ENCODE results near the gene FPR3. TPM values are rescaled to one million over a fixed set of nuclear protein-coding genes. Genes with fewer than 3 reads are reported as not detected.

FPR3 gene
- total RNA-seq, 1 donor from 2014 or later: not detected

DNA sequence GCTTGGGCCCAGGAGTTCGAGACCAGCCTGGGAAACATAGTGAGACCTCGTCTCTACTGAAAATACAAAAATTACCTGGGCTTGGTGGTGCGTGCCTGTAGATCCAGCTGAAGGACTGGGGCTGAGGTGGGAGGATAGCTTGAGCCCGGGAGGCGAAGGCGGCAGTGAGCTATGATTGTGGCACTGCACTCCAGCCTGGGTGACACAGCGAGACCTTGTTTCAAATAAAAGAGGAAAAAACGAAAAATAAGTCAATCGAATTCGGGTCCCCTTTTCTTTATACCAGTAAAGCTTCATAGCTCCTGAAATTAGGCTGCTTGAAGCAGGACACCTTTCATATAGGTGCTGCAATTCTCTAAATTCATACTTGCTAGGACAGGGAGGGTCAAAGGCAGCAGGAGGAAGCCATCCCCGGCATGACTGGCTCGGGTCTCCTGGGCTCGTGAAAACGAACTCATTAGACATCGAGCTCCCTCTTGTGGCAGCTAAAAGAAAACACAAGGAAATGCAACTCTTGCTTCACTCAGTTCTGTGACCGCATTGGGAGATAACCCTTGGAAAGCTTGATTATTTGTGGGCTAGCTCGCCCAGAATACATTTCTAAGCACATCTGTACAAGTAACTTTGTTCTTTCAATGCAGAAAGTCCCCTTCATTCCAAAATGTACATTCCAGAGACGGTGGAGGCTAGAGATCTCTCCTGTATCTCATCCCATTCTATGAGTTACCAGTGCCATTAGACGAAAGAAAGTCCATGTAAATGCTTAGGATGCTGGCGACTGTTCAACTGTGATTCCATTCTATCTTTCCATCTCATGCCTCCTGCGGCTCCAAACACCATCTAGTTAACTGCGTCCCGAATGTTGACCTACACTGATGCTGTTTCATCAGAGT lies 17.1 kb upstream of the FPR3 start:
- H3K9me3 Mint-ChIP-seq (ENCODE audit: low read depth): no peaks in the 10 kb centered on the region
- DNase-seq (ENCODE audit: low spot score): no peak
- TF ChIP-seq, protein P1, sequence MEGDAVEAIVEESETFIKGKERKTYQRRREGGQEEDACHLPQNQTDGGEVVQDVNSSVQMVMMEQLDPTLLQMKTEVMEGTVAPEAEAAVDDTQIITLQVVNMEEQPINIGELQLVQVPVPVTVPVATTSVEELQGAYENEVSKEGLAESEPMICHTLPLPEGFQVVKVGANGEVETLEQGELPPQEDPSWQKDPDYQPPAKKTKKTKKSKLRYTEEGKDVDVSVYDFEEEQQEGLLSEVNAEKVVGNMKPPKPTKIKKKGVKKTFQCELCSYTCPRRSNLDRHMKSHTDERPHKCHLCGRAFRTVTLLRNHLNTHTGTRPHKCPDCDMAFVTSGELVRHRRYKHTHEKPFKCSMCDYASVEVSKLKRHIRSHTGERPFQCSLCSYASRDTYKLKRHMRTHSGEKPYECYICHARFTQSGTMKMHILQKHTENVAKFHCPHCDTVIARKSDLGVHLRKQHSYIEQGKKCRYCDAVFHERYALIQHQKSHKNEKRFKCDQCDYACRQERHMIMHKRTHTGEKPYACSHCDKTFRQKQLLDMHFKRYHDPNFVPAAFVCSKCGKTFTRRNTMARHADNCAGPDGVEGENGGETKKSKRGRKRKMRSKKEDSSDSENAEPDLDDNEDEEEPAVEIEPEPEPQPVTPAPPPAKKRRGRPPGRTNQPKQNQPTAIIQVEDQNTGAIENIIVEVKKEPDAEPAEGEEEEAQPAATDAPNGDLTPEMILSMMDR (IDR thresholded peaks at IDR 0.05): peak; percentile 89
- H3K36me3 Mint-ChIP-seq (ENCODE audit: low read depth): no peaks in the 10 kb centered on the region
- H3K4me3 Mint-ChIP-seq (ENCODE audit: unreplicated experiment): no peak overlapping the region
- no peak overlapping the region for H3K27ac Mint-ChIP-seq (ENCODE audit: unreplicated experiment)
- H3K4me1 Mint-ChIP-seq (ENCODE audit: low read depth): peaks cover 4% of the 10 kb centered on the region
- peaks cover 30% of the 10 kb centered on the region for H3K27me3 Mint-ChIP-seq (ENCODE audit: low read depth)

DNA sequence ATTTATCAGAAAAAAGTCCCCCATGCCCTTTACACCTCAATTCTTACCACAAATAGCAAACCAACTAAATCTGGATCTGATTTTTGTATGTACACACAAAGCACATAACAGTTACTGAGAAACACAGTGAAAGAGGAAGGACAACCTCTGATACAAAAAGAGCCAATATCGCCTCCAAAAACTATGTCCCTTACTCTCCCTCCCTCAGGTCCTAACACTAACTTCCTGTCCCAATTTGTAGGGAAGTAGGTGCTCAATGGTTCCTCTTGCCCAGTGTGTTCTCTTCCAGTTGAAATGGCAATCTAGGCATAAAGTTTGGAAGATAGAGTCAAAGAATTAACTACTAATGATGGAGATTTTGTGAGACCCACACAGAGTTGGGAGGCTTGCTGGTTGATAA lies 15.8 kb upstream of the FPR3 start:
- no peak overlapping the region for H3K4me3 Mint-ChIP-seq (ENCODE audit: unreplicated experiment)
- peaks cover 4% of the 10 kb centered on the region for H3K4me1 Mint-ChIP-seq (ENCODE audit: low read depth)
- peaks cover 30% of the 10 kb centered on the region for H3K27me3 Mint-ChIP-seq (ENCODE audit: low read depth)
- no peak for DNase-seq (ENCODE audit: low spot score)
- H3K9me3 Mint-ChIP-seq (ENCODE audit: low read depth): no peaks in the 10 kb centered on the region
- no peaks in the 10 kb centered on the region for H3K36me3 Mint-ChIP-seq (ENCODE audit: low read depth)
- no peak overlapping the region for H3K27ac Mint-ChIP-seq (ENCODE audit: unreplicated experiment)
- TF ChIP-seq, protein P1 (IDR thresholded peaks at IDR 0.05): no peak

DNA sequence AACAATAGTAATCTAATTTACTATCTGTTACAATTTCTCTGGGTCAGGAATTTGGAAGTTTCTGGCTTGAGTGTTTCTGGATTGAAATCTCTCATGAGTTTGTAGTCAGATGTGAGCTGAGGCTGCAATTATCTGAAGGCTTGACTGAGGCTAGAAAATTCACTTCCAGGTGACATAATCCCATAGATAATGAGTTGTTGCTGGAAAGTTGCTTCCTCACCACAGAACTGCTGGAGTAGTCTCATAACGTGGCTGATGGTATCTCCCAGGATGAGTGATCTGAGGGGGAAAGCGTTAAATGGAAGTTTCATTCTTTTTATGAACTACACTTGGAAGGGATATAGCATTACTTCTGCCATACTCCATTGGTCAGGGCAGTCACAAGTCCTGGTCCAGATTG lies 15.3 kb upstream of the FPR3 start:
- Mint-ChIP-seq H3K27me3 (ENCODE audit: low read depth) (peaks cover 28% of the 10 kb centered on the region), H3K4me1 (ENCODE audit: low read depth) (peaks cover 4% of the 10 kb centered on the region), H3K36me3 (ENCODE audit: low read depth) (no peaks in the 10 kb centered on the region), H3K9me3 (ENCODE audit: low read depth) (no peaks in the 10 kb centered on the region), H3K27ac (ENCODE audit: unreplicated experiment) (no peak overlapping the region), H3K4me3 (ENCODE audit: unreplicated experiment) (no peak overlapping the region)
- no peak for DNase-seq (ENCODE audit: low spot score)
- TF ChIP-seq, protein P1 (IDR thresholded peaks at IDR 0.05): no peak

DNA sequence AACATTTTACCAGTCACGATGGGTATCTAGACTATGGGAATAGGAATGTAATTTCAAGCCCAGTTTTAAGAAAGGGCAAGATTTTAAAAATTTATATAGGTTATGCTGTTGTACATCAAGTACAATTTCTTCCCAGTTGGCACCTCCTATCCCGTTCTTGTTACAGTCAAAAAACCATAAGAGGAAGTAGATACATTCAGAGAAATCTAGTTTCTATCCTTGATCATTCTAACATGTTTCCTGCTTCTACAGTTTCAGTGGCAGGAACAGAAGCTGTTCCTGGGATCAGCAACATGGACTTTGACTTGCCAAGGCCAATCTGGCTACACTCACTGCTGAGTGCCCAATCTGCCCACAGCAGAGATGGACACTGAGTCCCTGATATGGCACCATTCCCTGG lies 14.7 kb upstream of the FPR3 start:
- peaks cover 23% of the 10 kb centered on the region for H3K27me3 Mint-ChIP-seq (ENCODE audit: low read depth)
- H3K4me3 Mint-ChIP-seq (ENCODE audit: unreplicated experiment): no peak overlapping the region
- H3K36me3 Mint-ChIP-seq (ENCODE audit: low read depth): no peaks in the 10 kb centered on the region
- DNase-seq (ENCODE audit: low spot score): no peak
- H3K9me3 Mint-ChIP-seq (ENCODE audit: low read depth): no peaks in the 10 kb centered on the region
- TF ChIP-seq, protein P1 (IDR thresholded peaks at IDR 0.05): no peak
- peaks cover 4% of the 10 kb centered on the region for H3K4me1 Mint-ChIP-seq (ENCODE audit: low read depth)
- no peak overlapping the region for H3K27ac Mint-ChIP-seq (ENCODE audit: unreplicated experiment)

DNA sequence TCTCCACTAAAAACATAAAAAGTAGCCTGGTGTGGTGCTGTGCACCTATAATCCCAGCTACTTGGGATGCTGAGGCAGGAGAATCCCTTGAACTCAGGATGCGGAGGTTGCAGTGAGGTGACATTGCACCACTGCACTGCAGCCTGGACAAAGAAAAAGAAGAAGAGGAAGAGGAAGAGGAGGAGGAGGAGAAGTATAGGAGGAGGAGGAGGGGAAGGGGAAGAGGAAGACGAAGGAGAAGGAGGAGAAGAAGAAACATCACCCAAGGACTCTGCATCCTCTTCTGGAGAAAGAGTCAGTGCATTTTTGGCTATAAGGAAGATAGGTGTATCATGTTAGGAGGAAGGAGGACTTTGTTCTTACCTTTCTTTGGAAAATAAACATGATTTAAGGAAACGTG lies 13.0 kb upstream of the FPR3 start:
- no peak for DNase-seq (ENCODE audit: low spot score)
- Mint-ChIP-seq H3K4me1 (ENCODE audit: low read depth) (peaks cover 4% of the 10 kb centered on the region), H3K27me3 (ENCODE audit: low read depth) (peaks cover 16% of the 10 kb centered on the region), H3K9me3 (ENCODE audit: low read depth) (no peaks in the 10 kb centered on the region), H3K36me3 (ENCODE audit: low read depth) (no peaks in the 10 kb centered on the region), H3K27ac (ENCODE audit: unreplicated experiment) (no peak overlapping the region), H3K4me3 (ENCODE audit: unreplicated experiment) (no peak overlapping the region)
- TF ChIP-seq, protein P1 (IDR thresholded peaks at IDR 0.05): no peak

All from chondrocyte (in vitro differentiated cells).